Activated effector memory CD4-positive, alpha-beta T cell treated with Interleukin-2 at 50 U/mL for 16 hours (primary cell): ENCODE data around the gene SRPK3.
A peak's percentile ranks its signal among the peaks of the same experiment; 100 is the strongest.
"Not testable (repeated sequence)": the region's sequence is repeated elsewhere in the genome, so short reads cannot be mapped to it uniquely, and the experiment has no call there.

Experiments
- DNase-seq: peaks from one replicate; pipeline ENCODE4 v3.0.0-alpha.2; 2020

SRPK3 gene

DNA sequence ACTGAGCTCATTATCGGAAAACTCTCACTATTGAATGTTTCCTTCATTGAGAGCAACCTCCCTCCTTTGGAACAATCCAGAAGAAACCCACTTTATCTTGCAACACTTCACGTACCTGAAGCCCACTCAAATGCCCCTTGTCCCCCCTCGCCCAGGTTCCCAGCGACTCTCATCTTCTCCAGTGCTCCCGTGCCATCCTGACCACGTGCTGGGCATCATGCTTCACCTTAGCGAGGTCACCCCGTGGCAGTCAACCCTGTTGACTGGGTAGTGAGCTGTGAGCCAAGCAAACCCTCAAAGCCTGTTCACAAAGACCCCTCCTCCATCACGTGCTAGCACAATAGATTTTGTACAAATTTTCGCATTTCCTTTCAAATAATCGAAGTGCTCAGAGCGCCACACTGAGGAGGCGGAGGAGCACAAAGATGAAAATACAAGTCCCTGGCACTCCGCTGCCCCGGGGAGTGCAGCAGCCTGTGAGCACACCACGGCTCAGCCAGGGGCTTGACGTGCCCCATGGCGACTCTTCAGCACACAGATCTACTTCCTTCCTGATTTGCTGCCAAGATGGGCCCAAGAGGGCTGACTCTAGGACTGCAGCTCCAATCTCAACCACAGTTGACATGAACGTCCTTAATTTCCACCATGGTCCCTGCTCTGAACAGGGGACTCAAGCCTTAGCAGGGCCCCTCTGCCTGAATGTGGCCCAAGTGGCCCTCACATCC, 33.9 kb downstream of the SRPK3 start:
- DNase-seq: no peak

DNA sequence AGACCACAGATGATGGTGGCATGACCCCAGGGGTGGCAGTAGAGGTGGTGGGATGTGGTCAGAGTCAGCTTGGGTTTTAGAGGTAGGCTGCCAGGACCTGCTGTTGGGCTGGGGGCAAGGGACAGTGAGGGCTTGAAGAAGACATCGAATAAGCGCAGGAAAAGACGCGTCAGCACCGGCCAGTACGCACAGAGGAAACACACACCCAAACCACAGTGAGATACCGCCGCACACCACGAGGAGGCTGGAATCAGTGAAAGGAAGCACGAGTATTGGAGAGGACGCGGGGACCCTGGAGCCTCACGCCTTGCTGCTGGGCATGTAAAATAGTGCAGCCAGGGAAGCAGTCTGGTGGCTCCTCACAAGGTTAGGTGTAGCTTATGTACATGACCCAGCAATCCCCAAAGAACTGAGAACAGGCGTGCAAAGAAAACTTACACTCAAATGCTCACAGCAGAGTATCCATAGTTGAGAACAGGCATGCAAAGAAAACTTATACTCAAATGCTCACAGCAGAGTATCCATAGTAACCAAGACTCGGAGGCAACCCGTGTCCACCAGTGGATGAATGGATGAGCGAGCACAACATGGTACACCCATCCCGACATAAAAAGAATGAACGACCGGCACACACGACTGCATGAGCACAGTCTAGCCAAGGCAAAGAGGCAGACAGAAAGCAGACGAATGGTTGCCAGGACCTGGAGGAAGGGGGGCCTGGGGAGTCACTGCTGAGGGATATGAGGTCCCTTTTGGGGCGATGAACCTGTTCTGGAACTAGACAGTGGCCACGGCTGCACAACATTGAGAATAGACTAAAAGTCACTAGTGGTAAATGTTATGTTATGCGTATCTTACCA, 36.2 kb downstream of the SRPK3 start:
- peak; percentile 31 for DNase-seq

DNA sequence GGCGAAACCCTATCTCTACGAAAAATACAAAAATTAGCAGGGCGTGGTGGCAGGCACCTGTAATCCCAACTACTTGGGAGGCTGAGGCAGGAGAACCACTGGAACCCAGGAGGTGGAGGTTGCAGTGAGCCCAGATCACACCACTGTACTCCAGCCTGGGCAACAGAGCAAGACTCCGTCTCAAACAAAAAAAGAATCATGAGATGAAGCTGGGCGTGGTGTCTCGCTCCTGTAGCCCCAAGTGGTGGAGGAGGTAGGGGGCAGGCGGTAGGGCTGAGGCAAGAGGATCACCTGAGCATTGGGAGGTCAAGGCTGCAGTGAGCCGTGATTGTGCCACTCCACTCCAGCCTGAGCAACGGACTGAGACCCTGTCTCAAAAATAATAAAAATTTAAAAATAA, 37.2 kb downstream of the SRPK3 start:
- DNase-seq: not testable (repeated sequence)

DNA sequence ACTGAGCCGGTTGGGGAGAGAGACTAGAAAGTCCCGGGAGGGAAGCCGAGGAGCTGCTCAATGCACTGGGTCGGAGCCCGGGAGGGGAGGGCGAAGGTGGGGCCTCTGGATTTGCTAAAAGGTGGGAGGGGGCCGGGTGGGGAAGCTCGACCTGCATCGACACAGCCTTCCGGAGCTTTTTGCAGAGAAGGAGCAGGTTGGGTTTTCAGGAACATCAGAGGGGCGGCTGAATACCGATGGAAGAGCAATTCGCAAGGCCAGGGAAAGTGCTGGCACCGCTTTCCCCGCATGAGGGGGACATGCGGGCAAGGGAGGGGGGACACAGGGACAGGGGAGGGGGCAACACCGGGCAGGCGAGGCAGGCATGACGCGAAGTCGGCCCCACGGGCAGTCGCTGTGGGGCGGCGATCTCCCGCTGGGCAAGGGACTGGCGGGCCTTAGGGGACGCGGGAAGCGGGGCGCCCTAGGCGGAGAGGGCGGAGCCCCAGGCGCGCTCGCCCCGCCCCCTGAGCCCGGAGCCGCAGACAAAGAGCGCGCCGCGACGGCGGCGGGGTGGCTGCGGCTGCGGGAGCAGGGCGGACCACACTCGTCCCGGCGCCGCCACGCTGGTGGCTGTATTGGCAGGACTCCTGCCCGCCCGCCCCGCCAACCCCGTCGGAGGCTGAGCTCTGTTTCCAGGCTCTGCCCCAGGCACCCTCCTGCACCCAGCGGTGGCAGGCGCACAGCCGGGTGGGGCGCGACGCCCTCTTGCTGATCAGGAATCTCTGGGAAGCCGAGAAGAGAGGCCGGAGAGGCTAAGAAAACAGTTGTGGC, 37.9 kb downstream of the SRPK3 start:
- peak; percentile 39 for DNase-seq

DNA sequence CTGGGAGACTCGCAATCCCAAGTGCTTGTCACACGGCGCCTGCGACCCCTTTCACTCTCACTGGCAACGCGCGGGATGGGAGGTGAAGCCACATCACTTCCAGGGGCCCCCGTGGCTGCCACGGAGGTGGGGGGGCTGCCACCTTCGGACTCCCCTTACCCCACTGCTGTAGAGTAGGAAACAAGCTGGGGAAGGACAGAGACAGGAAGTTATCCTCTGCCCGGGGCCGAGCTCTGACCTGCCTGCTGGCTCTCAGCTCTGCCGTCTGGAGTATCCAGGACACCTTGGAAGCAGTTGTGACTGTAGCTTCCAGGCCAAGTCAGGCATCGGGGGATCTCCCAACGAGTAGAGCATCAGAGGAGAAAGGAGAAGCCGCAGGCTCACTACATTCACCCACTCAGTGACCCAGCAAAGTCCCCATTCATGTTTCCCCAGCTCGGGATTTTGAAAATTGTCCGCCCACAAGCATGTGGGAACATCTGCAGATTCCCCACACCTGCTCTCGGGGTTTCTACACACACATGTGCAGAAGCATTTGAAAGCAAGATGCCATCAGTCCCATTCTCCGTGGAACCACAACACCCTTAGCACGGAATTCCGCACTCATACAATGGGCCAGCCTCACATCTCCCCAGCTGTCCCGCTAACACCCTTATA, 38.7 kb downstream of the SRPK3 start:
- no peak for DNase-seq

DNA sequence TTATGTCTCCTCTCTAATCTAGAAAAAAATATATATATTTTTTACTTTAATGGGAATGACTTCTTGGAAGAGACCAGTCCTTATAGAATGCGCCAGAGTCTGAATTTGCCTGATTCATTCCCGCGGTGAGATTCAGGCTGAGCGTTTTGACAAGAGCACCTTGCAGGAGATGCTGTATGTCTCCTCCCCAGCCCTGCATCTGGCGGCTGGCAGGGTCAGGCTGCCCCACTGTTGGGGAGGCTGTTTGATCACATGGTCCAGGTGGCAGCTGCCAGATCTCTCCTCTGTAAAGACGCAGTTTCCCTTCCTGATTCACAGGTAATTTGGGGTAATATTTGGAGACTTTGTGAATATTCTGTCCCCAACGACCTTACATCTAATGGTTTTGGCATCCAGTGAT, 39.8 kb downstream of the SRPK3 start:
- no peak for DNase-seq

DNA sequence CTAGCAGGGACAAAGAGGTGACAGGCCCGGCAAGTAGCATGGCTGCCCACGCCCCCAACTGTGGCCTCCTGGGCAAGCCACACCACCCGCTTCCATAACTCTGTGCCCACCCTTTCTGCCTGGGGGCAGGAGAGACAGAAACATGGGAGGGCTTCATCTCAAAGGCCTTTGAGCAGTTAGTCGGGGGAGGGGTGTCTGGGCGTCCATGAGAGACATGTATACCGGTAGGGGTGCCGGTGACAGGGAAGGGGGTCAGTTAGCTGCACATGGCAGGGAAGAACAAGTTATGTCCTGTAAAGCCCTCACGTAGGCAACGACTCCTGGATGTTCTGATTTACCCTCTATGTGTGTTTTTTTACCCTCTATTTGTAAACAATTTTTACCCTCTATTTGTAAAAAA, 40.2 kb downstream of the SRPK3 start:
- DNase-seq: no peak

DNA sequence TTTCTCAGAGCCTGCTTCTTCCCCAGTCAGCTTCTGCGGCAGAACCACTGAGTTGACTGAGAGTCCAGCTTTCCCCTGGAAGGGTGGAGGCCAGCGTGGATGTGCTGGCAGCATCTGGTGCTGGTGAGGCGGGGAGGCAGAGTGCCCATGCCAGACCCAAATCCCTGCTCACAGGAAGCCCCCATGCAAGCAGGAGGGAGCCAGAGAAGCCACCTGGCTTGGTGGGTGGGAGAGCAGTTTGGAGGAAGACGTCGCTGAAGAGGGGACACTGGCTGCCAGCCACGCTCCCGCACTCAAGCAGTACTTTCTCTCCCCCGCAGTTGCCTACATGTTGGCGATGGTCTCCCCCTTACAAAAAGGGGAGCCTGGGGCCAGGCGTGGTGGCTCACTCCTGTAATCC, 43.5 kb downstream of the SRPK3 start:
- no peak for DNase-seq

DNA sequence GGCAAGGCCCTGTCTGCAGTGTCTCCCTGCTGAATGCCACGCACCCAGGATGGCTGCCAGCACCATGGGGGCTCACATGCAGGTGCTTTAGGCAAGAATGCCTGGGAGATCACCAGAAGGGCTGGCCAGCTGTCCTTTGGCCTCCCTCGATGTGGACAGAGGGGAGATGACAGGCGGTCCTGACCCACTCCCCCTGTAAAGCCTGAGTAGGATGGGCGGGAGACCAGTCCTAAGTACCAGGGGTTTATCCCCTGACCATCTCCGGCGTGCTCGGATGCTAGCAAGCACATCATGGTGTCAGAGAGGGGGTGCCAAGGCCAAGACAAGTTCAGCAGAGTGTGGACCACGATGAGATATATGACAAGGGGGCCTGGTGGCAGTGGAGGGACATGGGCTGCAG, 44.2 kb downstream of the SRPK3 start:
- DNase-seq: no peak

DNA sequence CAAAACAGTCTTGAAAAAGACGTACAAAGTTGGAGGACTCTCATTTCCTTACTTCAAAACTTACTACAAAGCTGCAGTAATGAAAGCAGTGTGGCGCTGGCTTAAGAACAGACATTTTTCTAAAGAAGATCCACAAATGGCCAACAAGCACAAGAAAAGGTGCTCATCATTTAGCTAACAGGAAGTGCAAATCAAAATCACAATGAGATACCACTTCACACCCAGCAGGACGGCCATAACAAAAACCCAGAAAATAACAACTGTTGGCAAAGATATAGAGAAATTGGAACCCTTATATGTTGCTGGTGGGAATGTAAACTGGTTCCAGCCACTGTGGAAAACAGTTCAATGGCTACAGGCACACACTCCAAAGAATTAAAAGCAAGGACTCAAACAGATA, 46.2 kb downstream of the SRPK3 start:
- DNase-seq: no peak

DNA sequence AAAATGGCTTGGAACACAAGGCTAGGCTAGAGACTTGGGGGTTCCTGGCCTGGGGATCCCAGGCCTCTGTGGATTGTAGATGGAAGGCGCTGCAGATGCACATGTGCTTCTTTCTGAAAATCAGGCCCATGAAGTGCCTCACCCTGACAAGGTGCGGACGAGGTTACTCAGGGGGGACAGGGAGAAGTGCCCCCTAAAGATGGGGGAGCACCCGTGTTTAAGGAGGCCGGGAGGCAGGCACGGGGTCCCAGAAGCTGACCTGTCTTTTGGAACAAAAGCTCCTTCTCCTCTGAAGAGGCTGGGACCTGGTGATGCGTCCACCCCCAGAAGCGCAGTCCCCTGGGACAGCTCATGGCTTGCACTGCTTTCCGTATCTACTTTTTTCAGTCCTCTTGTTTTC, 47.1 kb downstream of the SRPK3 start:
- DNase-seq: no peak

DNA sequence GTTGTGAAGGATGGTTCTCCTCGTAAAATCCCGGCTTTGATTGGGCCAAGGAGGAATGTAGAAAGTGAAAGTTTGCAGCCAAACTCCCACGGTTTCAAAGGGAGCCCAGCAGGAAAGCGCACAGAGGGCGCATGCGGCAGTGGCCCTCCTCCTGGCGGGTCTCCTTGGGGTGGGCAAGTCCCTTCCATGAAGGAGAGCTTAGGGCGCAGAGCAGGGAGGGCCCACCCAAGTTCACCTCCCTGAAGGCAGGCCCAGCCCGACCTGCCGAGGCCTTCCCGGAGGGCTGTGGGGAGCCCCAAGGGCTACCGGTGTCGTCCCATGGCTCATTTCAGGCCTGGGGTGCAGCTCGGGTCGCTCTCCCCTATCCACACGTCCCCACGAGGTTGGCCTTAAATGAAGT, 47.5 kb downstream of the SRPK3 start:
- no peak for DNase-seq

DNA sequence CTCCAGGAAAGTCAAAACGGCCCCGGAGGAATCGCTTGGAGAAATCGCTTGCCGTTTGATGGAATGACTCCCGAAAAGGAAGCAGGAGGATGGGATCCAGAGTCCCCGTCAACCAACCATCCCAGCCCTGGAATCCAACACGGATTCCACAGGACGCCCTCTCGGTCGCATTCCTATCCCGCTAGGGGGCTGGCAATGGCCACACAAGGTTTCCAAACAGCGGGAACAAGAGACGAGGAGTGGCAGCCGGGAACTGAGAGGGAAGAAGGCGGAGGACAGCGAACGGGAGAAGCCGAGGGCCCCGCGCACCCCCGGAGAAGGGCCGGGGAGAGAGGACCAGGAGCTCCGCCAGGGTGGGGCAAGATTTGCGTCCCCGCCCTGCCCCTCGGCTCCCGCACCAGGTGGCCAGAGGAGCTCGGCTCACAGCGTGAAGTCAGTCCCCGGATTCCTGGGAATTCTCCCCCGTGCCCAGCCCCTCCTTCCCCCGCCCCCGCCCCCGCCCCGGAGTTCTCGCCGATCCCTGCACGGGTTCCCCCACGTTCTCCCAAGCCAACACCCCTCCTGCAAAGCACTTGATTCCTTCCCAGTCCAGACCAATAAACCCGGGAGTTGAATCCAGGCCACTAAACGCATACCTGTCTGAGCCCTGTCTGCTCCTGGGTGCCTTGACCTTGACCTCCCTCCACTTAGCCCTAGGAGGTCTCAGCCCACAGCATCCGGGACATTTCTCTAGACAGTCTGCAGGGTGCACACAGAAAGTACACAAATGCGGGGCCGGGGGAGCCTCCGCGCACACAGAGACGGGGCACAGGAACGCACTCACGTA, 48.1 kb downstream of the SRPK3 start:
- DNase-seq: no peak

DNA sequence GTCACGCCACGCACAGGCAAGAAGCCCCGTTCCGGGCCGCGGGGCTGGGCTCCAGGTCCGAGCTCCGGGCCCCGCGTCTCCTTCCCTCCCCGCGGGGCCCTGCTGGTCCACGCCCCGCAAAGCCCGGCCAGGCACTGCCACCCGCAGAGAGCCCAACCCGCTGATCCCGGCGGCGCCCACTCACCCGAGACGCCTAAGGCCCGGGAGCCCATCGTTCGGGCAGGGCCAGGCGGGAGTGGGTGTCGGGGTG, 48.6 kb downstream of the SRPK3 start:
- no peak for DNase-seq

DNA sequence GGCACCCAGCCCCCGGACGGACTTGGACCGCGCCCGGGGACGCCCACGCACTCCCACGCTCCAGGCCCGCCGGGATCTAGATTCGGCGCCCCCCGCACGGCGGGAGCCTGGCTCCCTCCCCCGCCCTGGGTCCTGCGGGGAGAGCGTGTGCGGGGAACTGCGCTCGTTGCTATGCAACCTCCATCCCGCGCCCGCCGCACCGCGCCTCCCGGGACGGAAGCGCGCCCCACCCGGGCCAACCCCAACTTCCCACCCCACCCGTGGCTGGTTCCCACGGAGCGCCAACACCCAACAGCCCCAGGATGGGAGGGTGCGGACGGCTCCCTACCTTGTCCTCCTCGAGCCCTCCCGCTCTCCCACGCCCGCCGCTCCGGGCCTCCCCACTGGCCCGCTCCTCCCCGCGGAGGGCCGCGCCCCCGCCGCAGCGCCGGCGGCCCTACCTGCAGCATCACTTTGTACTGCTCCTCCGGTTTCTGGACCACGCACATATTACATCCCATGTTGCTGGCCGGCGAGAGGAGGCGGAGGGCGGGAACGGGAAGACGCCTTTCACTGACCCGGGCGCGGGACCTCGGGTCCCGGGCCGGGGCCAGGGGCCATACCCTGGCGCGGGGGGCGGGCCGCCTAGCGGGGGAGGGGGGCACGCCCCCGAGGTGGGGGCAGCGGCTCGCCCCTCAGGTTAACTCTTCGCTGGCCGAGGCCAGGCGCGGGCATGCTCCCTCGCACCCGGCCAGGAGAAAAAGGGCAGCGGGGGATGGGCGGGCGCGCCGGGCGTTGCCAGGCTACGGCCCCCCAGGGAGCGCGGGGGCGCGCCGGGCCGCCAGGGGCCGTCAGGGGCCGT, 49.2 kb downstream of the SRPK3 start, which contains the start of gene PDZD4:
PDZD4 (minus strand) TSS at position 746 of the 841 bp plus-strand sequence; CDS start at position 500, 246 bp downstream.
- DNase-seq: no peak

DNA sequence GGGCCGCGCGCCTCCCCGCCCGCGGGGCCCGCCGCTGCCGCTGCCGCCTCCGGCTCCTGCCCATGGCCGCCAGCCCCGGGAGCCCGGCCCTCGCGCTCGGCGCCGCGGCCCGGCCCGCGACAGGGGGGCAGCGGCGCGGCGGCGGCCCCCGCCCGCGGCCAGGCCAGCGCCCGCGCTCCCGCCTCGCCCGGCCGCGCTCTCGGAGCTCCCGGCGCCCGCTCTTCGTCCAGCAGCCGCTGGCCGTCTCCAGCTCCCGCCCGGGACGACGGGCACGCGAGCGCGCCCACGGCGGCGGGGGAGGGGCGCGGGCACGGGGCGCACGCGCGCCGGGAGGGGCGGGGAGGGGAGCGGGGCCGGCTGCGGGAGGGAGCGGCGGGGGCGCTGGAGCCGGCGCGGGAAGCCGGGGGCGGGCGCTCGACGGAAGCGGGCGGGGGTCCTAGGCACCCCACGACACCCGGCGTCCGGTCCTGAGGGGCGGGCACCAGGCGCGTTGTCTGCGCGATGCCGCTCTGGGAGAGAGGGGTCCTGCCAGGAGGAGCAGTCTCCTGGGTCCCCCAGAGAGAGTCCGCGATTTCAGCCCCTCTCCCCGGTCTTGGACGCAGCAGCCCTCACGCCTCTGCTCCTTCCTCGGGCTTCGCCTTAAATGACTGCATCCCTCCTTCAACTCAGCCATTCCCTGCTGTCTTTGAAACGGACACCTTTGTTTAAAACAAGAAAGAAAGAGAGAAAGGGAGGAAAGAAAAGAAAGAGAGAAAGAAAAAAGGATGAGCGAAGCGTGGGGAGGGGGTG, 50.0 kb downstream of the SRPK3 start:
- DNase-seq: no peak

DNA sequence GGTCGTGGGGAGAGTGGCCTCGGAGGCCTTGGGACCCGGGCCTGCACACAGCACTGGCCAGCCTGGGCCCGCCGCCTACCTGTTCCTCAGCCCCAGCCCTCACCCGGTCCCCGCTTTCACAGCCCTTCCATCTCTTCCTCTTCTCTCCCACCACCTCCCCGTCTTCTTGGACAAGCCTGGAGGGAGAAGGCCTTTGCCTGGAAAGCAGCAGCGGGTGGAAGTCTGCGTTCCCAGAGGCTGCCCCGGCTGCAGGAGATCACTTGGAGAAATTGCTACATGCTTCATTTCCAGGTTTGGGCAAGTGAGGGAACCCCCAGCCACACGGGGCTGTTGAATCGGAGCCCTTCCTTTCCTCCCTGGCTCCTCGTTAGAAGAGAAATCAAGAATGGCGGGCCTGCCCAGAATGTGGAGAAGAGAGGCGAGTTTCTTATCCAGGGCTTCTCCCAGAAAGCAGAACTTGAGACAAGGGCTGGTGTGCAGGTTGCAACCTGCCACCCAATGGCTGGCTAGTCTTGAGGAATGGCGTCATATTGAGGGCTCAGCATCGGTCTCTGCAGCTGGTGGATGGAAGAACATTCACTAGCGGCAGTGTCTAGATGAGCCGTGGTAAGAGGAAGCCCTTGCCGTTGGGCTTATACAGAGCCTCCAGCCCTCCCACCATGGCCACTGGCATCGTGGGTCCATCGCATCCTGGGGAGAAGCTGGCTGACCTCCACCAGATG, 50.7 kb downstream of the SRPK3 start:
- DNase-seq: no peak

DNA sequence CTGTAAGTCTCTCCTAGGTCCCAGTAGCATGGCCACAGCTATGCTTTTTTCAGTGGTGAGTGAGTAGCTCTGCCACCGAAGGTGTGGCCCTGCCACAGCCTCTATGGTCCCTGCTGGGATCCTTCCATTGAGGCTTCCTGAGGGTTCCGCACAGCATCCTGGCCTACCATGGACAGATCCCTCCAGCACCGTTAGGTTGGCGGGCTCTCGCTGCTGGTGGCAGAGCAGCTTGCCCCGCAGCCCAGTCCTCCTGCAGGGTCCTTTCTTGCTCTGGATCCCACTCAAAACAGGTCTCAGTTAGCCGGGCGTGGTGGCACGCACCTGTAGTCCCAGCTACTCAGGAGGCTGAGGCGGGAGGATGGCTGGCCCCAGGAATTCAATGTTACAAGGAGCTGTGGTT, 51.9 kb downstream of the SRPK3 start:
- DNase-seq: no peak
